Epithelial cell of alveolus of lung (primary cell): ENCODE data around the gene TP53I11. TPM values are rescaled to one million over a fixed set of nuclear protein-coding genes. Genes with fewer than 3 reads are reported as not detected.

Experiments
- total RNA-seq: library from RNA; depleted of rRNA; stranded (reverse); fragments of >200 nt; gene quantifications from 2 replicates; pipeline ENCODE4 v1.2.1, GENCODE V29; 2015

TP53I11 gene
- total RNA-seq: 58.2 and 64.2 TPM in 2 replicates

DNA sequence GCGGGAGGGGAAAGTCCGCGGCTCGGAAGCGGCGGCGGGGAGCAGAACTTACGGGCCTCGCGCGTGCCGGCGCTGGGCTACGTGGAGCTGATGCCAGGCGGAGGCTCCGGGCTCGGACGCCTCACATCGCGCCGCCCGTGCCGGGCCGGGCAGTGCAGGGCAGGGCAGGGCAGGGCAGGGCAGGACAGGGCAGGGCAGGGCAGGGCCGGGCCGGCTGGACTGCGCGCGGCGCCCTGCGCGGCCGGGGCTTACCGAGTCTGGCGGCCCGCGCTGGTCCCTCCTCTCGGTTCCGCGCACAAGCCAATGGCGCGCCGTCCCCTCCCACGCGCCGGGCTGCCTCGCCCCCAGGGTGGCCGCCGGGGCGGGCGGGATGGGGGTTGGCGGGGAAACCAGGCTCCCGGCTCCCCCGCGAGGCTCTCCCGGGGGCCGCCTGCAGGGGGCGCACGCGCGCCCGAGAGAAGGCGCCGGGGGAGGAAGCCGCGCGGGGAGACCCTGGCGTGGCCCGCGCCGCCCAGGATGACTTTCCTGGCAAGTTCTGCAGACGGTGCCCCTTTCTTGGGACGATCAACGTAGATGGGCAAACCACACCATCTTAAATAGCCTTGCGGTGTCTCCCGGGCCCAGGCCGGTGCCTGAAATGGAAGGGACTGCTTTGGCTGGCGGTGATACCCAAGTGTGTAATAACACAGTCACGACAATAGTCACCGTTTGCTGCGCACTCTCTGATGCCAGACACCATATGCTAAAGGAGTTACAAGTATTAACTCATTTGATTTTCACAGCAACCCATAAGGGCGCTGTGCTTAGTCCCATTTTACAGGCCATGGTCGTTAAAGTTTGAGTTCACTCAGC, at the start of gene TP53I11:
TP53I11 (minus strand) TSS at position 259 of the 852 bp plus-strand sequence. CDS start 12,548 bp downstream, outside the sequence.

Other genes with a start within 250 kb of the TP53I11 start
- 0.88 and 1.2 TPM in 2 replicates for gene TSPAN18, start 223.9 kb downstream of the TP53I11 start, total RNA-seq
- gene PRDM11, start 195.8 kb upstream of the TP53I11 start, total RNA-seq: 1.6 and 2.9 TPM in 2 replicates